Common myeloid progenitor, CD34-positive (primary cell): ENCODE results near the gene KRTAP9-4. TPM values are rescaled to one million over a fixed set of nuclear protein-coding genes. Genes with fewer than 3 reads are reported as not detected.
"Not testable (repeated sequence)": the region's sequence is repeated elsewhere in the genome, so short reads cannot be mapped to it uniquely, and the experiment has no call there.

Experiments used
- CTCF ChIA-PET: fragments of 350-600 bp; sonication (Branson Sonifier 250); formaldehyde crosslinking; loops from one replicate; lab custom pipeline; 2021; ENCODE audit warnings: antibody characterized with exemption; lab: Charles Lee
- POLR2A ChIA-PET: fragments of 350-600 bp; sonication (Branson Sonifier 250); formaldehyde crosslinking; loops from one replicate; lab custom pipeline; 2021; ENCODE audit warnings: antibody characterized with exemption; lab: Charles Lee
- DNase-seq, 3 donors: peaks; one replicate each; pipeline versions ENCODE4 v3.0.0 to v3.0.0-alpha.2; 2013
- H3K27ac ChIP-seq, 2 experiments: 1 replicate in 1 of 2; 2 replicates in 1 of 2; pipeline ENCODE4 v1.7.0; 2013; ENCODE audit warnings: inconsistent platforms in 2 of 2, low read length in 2 of 2, mild to moderate bottlenecking in 2 of 2, low read depth in 1 of 2, moderate library complexity in 1 of 2; ENCODE audit not compliant: severe bottlenecking in 2 of 2, insufficient read depth in 1 of 2, poor library complexity in 1 of 2
- H3K27me3 ChIP-seq, 5 experiments: replicated peaks in 2 of 5; 1 replicate in 3 of 5; 2 replicates in 2 of 5; pipeline versions ENCODE4 v1.6.1 to v1.7.0; 2013; ENCODE audit warnings: low read length in 4 of 5, mild to moderate bottlenecking in 2 of 5, moderate library complexity in 2 of 5, inconsistent platforms in 1 of 5; ENCODE audit not compliant: insufficient read depth in 5 of 5, control insufficient read depth in 4 of 5
- H3K36me3 ChIP-seq, 4 experiments: 1 replicate in 2 of 4; 2 replicates in 2 of 4; pipeline versions ENCODE4 v1.6.1 to v1.7.0; 2013; ENCODE audit warnings: low read length in 3 of 4, control low read depth in 1 of 4, mild to moderate bottlenecking in 1 of 4; ENCODE audit not compliant: control insufficient read depth in 4 of 4, insufficient read depth in 4 of 4
- H3K4me1 ChIP-seq, 4 experiments: 1 replicate in 3 of 4; 2 replicates in 1 of 4; pipeline versions ENCODE4 v1.6.1 to v1.7.1; 2013; ENCODE audit warnings: low read length in 3 of 4, mild to moderate bottlenecking in 3 of 4, control low read depth in 1 of 4, inconsistent platforms in 1 of 4, moderate library complexity in 1 of 4; ENCODE audit not compliant: control insufficient read depth in 4 of 4, insufficient read depth in 4 of 4; ENCODE audit errors: control extremely low read depth in 1 of 4
- H3K4me3 ChIP-seq, 7 experiments: 1 replicate in 4 of 7; 2 replicates in 3 of 7; pipeline versions ENCODE4 v1.5.1 to v1.7.0; 2013; ENCODE audit warnings: mild to moderate bottlenecking in 7 of 7, low read length in 6 of 7, moderate library complexity in 6 of 7, inconsistent platforms in 2 of 7, low read depth in 2 of 7, control low read depth in 1 of 7; ENCODE audit not compliant: insufficient read depth in 4 of 7, control insufficient read depth in 1 of 7; ENCODE audit errors: extremely low read depth in 1 of 7
- H3K9me3 ChIP-seq, 5 experiments: 1 replicate in 4 of 5; 2 replicates in 1 of 5; pipeline versions ENCODE4 v1.6.1 to v1.7.1; 2013; ENCODE audit warnings: low read length in 4 of 5, mild to moderate bottlenecking in 2 of 5, inconsistent platforms in 1 of 5, low read depth in 1 of 5, moderate library complexity in 1 of 5; ENCODE audit not compliant: control insufficient read depth in 4 of 5, insufficient read depth in 2 of 5; ENCODE audit errors: control extremely low read depth in 1 of 5
- WGBS: methylation state at CpG from one replicate; pipeline ENCODE4 v1.1.5; 2013; ENCODE audit not compliant: insufficient coverage; 5-methylcytosine and 5-hydroxymethylcytosine counted together
- polyA plus RNA-seq: library from polyadenylated mRNA; unstranded; fragments of 120-200 nt; gene quantifications from one replicate; pipeline ENCODE4 v1.2.1, GENCODE V29; 2013

Gene KRTAP9-4
- polyA plus RNA-seq, result not detected

DNA sequence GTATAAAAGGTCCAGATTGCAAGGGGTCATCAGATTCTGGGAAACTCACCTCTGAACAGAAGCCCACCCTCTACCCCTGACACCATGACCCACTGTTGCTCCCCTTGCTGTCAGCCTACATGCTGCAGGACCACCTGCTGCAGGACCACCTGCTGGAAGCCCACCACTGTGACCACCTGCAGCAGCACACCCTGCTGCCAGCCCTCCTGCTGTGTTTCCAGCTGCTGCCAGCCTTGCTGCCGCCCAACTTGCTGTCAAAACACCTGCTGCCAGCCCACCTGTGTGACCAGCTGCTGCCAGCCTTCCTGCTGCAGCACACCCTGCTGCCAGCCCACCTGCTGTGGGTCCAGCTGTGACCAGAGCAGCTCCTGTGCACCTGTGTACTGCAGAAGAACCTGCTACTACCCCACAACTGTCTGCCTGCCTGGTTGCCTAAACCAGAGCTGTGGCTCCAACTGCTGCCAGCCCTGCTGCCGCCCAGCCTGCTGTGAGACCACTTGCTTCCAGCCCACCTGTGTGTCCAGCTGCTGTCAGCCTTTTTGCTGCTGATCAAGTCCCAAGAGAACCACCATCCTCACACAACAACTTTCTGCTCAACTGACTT lies at the start of gene KRTAP9-4:
Gene KRTAP9-4 (plus strand): TSS at position 51 of the 604 bp plus-strand sequence. CDS start 34 bp downstream, at position 85.
- H3K4me1 ChIP-seq, H3K36me3 ChIP-seq, H3K9me3 ChIP-seq, H3K27me3 ChIP-seq, DNase-seq, H3K4me3 ChIP-seq, POLR2A ChIA-PET, H3K27ac ChIP-seq, CTCF ChIA-PET: not testable (repeated sequence)
- no CpG with 5 or more reads among the region's 2 CpGs for WGBS

- DNase-seq, result peak in 1 of 3 donors; percentile 6
- Histone ChIP-seq H3K36me3 (no peaks in the 10 kb centered on the region), H3K4me1 (no peaks in the 10 kb centered on the region), H3K27me3 (peaks cover 0 to 5% (median 0%) of the 10 kb centered on the region in 5 experiments), H3K9me3 (peaks cover 0 to 1% (median 0%) of the 10 kb centered on the region in 5 experiments), H3K4me3 (no peak overlapping the region), H3K27ac (no peak overlapping the region)
- CTCF ChIA-PET, result no interaction called here
- WGBS, result 100% methylated on average over 1 of the region's 1 CpG
- POLR2A ChIA-PET, result no interaction called here
Observed at GRCh38 chr17:41211845-41212466, 37.5 kb upstream of the KRTAP9-4 start.

- H3K27me3 ChIP-seq, result peaks cover 0 to 5% (median 0%) of the 10 kb centered on the region in 5 experiments
- 88% methylated on average over 7 of the region's 7 CpGs for WGBS
- H3K9me3 ChIP-seq, result peaks cover 0 to 1% (median 0%) of the 10 kb centered on the region in 5 experiments
- ChIA-PET CTCF (no interaction called here), POLR2A (no interaction called here)
- no peaks in the 10 kb centered on the region for H3K36me3 ChIP-seq
- no peak overlapping the region for H3K4me3 ChIP-seq
- H3K4me1 ChIP-seq, result no peaks in the 10 kb centered on the region
- DNase-seq, result no peak
- no peak overlapping the region for H3K27ac ChIP-seq
Observed at GRCh38 chr17:41212524-41213169, 36.8 kb upstream of the KRTAP9-4 start.

DNA sequence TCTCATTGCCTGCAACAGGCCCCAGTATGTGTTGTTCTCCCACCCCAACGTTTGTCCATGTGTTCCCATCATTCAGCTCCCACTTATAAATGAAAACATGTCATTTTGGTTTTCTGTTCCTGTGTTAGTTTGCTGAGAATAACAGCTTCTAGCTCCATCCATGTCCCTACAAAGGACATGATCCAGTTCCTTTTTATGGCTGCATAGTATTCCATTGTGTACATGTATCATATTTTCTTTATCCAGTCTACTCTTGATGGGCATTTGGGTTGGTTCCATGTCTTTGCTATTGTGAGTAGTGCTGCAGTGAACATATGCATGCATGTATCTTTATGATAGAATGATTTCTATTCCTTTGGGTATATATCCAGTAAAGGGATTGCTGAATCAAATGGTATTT lies 33.8 kb upstream of the KRTAP9-4 start:
- WGBS, result no CpG with 5 or more reads among the region's 1 CpG
- Histone ChIP-seq H3K4me1 (no peaks in the 10 kb centered on the region), H3K4me3 (no peak overlapping the region), H3K9me3 (no peaks in the 10 kb centered on the region), H3K36me3 (no peaks in the 10 kb centered on the region), H3K27me3 (no peaks in the 10 kb centered on the region), H3K27ac (no peak overlapping the region)
- ChIA-PET POLR2A (no interaction called here), CTCF (no interaction called here)
- no peak for DNase-seq

- CTCF ChIA-PET, result no interaction called here
- no peak for DNase-seq
- Histone ChIP-seq H3K4me1 (no peaks in the 10 kb centered on the region), H3K27me3 (no peaks in the 10 kb centered on the region), H3K4me3 (no peak overlapping the region), H3K27ac (no peak overlapping the region), H3K36me3 (no peaks in the 10 kb centered on the region), H3K9me3 (no peaks in the 10 kb centered on the region)
- no CpG with 5 or more reads among the region's 2 CpGs for WGBS
- POLR2A ChIA-PET, result no interaction called here
Observed at GRCh38 chr17:41223821-41224220, 25.7 kb upstream of the KRTAP9-4 start.

DNA sequence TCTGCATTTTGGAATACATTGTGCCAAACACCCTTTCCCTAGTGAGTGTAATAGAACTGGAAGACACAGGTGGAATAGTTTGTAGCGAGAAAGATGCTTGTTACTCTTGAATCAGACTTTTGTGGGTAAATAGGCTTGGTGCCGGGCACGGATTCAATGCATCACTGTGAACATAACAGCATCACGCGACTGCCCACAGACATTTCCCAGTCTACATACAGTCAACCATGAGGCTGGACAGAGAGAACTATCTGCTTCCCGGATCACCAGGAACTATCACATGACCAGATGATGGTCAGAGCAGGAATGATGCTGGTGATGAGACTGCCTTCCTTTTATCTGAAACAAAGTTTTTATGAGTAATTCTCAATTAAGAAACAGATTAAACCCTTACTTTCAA lies 23.4 kb upstream of the KRTAP9-4 start:
- H3K4me1 ChIP-seq, result no peaks in the 10 kb centered on the region
- H3K9me3 ChIP-seq, result no peaks in the 10 kb centered on the region
- DNase-seq, result no peak
- H3K27ac ChIP-seq, result no peak overlapping the region
- WGBS, result 100% methylated on average over 1 of the region's 6 CpGs
- no peaks in the 10 kb centered on the region for H3K27me3 ChIP-seq
- no peaks in the 10 kb centered on the region for H3K36me3 ChIP-seq
- ChIA-PET POLR2A (no interaction called here), CTCF (no interaction called here)
- H3K4me3 ChIP-seq, result no peak overlapping the region

GRCh38 chr17:41226598-41227095 lies 22.8 kb upstream of the KRTAP9-4 start, which contains the start of gene KRTAP9-2:
Gene KRTAP9-2, plus strand, starts transcription at chr17:41226648. Its CDS starts 7 bp downstream, at chr17:41226655.
- 40% methylated on average over 1 of the region's 4 CpGs for WGBS
- H3K4me3 ChIP-seq, H3K9me3 ChIP-seq, H3K27ac ChIP-seq, CTCF ChIA-PET, POLR2A ChIA-PET, H3K36me3 ChIP-seq, H3K27me3 ChIP-seq, H3K4me1 ChIP-seq, DNase-seq: not testable (repeated sequence)
